Endothelial cell (in vitro differentiated cells): ENCODE results near the gene TMEM178B. TPM values are rescaled to one million over a fixed set of nuclear protein-coding genes. Genes with fewer than 3 reads are reported as not detected.
A peak's percentile ranks its signal among the peaks of the same experiment; 100 is the strongest.

Experiments
- DNase-seq: peaks from one replicate; pipeline ENCODE4 v3.0.0; 2021; ENCODE audit warnings: low spot score
- H3K27ac Mint-ChIP-seq: one replicate; pipeline ENCODE4 v1.8.0; 2021; ENCODE audit warnings: mixed read lengths, inconsistent platforms; ENCODE audit not compliant: unreplicated experiment
- H3K27me3 Mint-ChIP-seq: one replicate; pipeline ENCODE4 v1.8.0; 2021; ENCODE audit warnings: mild to moderate bottlenecking, moderate library complexity, mixed read lengths, inconsistent platforms; ENCODE audit not compliant: unreplicated experiment
- H3K36me3 Mint-ChIP-seq: one replicate; pipeline ENCODE4 v1.8.0; 2021; ENCODE audit warnings: mild to moderate bottlenecking, low read depth, mixed read lengths, inconsistent platforms; ENCODE audit not compliant: unreplicated experiment
- H3K4me1 Mint-ChIP-seq: one replicate; pipeline ENCODE4 v1.8.0; 2021; ENCODE audit warnings: mild to moderate bottlenecking, mixed read lengths, inconsistent platforms; ENCODE audit not compliant: unreplicated experiment
- H3K4me3 Mint-ChIP-seq: one replicate; pipeline ENCODE4 v1.8.0; 2021; ENCODE audit warnings: mild to moderate bottlenecking, mixed read lengths, inconsistent platforms; ENCODE audit not compliant: unreplicated experiment
- H3K9me3 Mint-ChIP-seq: one replicate; pipeline ENCODE4 v1.8.0; 2021; ENCODE audit warnings: mixed read lengths, inconsistent platforms; ENCODE audit not compliant: unreplicated experiment
- total RNA-seq: library from RNA; stranded (reverse); fragmentation: NEBNext Ultra II Directional; extraction: Animal tissue kit (Norgen Biotek cat#: 25700); gene quantifications from one replicate; pipeline ENCODE4 v1.2.1, GENCODE V29; 2021; ENCODE audit not compliant: unreplicated experiment
- TF ChIP-seq, protein P1 (sequence below): fragments of 200-600 bp; sonication (generic); IDR thresholded peaks from one replicate; pipeline ENCODE4 v1.5.0; 2021; ENCODE audit warnings: antibody characterized with exemption; ENCODE audit not compliant: unreplicated experiment

TMEM178B gene
- total RNA-seq, 1 donor from 2014 or later: 0.28 TPM

DNA sequence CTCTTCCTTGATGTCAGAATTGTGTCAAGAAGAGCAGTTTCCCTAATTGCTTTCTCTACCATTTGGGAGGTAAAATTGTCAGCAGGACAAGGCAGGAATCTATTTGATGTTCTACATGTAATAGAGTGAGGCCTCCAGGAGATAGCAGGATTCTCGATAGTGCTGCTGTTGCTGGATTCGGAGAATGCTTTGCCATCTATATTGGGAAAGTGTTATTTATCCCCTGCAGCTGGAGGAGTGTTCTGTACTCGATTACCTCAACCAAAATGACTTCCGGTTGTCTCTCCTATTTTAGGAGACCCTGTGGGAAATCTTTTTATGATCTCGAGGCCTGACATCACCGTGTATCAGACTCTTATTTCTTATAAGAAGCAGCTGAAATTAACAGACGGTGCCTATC is 217.1 kb downstream of the TMEM178B start:
- no peak for DNase-seq
- TF ChIP-seq, protein P1, sequence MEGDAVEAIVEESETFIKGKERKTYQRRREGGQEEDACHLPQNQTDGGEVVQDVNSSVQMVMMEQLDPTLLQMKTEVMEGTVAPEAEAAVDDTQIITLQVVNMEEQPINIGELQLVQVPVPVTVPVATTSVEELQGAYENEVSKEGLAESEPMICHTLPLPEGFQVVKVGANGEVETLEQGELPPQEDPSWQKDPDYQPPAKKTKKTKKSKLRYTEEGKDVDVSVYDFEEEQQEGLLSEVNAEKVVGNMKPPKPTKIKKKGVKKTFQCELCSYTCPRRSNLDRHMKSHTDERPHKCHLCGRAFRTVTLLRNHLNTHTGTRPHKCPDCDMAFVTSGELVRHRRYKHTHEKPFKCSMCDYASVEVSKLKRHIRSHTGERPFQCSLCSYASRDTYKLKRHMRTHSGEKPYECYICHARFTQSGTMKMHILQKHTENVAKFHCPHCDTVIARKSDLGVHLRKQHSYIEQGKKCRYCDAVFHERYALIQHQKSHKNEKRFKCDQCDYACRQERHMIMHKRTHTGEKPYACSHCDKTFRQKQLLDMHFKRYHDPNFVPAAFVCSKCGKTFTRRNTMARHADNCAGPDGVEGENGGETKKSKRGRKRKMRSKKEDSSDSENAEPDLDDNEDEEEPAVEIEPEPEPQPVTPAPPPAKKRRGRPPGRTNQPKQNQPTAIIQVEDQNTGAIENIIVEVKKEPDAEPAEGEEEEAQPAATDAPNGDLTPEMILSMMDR: no peak
- Mint-ChIP-seq H3K9me3 (no peaks in the 10 kb centered on the region), H3K4me3 (no peak overlapping the region), H3K36me3 (no peaks in the 10 kb centered on the region), H3K4me1 (peaks cover 24% of the 10 kb centered on the region), H3K27me3 (peaks cover 7% of the 10 kb centered on the region), H3K27ac (no peak overlapping the region)

DNA sequence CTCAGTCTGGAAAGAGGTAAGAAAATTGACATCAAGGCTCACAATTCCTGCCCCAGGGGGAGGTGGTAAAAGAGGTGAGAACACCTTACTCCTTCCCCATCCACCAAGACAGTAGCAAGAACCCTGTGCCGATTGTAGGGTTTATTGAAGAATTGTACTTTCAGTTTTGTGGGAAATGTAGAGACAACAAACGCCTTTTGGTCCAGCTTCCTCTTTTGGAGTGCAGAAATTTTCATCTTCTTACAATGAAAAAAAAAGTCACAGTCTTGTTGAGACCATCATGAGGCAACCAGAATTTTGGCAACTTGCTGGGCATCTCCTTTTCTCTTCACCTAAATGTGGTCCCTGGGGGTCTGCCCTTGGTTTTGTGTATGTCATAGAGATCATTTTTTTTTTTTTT is 217.7 kb downstream of the TMEM178B start:
- peaks cover 7% of the 10 kb centered on the region for H3K27me3 Mint-ChIP-seq
- TF ChIP-seq, protein P1: no peak
- DNase-seq: no peak
- no peak overlapping the region for H3K4me3 Mint-ChIP-seq
- H3K4me1 Mint-ChIP-seq: peaks cover 24% of the 10 kb centered on the region
- H3K27ac Mint-ChIP-seq: peak overlapping the region; percentile 14
- H3K9me3 Mint-ChIP-seq: no peaks in the 10 kb centered on the region
- no peaks in the 10 kb centered on the region for H3K36me3 Mint-ChIP-seq

DNA sequence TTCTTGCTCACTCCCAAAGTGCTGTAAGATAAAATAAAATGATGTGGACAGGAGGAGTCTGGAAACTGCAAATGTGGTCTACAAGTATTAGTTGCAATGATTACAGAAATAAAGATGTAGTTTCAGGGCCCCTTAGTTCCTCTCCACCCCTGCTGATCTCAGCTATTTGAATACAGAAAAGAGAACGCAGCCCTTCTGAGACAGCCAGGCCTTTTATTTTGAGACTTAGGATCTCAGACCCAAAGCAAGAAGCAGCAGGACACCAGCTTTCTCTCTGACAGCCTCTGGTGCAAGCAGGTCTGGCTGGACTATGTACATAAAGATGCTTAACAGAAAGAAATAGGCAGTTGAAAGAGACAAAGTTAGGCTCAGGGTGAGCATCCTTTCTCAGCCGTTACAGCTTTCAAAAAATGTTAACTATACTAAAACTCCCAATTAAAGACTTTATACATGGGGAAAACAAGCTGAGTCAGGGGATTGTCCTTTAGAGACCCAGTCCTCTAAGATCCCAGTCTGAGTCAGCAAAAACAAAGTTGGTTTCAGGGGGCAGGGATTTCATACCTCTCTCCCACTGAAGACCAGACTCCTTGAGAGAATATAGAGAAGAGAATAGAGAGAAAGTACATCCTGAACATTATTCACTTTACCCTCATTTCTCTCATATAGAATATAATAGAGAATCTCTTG is 220.4 kb downstream of the TMEM178B start:
- peaks cover 2% of the 10 kb centered on the region for H3K27me3 Mint-ChIP-seq
- H3K9me3 Mint-ChIP-seq: no peaks in the 10 kb centered on the region
- no peaks in the 10 kb centered on the region for H3K36me3 Mint-ChIP-seq
- peaks cover 24% of the 10 kb centered on the region for H3K4me1 Mint-ChIP-seq
- no peak overlapping the region for H3K4me3 Mint-ChIP-seq
- H3K27ac Mint-ChIP-seq: no peak overlapping the region
- no peak for DNase-seq
- TF ChIP-seq, protein P1: no peak

DNA sequence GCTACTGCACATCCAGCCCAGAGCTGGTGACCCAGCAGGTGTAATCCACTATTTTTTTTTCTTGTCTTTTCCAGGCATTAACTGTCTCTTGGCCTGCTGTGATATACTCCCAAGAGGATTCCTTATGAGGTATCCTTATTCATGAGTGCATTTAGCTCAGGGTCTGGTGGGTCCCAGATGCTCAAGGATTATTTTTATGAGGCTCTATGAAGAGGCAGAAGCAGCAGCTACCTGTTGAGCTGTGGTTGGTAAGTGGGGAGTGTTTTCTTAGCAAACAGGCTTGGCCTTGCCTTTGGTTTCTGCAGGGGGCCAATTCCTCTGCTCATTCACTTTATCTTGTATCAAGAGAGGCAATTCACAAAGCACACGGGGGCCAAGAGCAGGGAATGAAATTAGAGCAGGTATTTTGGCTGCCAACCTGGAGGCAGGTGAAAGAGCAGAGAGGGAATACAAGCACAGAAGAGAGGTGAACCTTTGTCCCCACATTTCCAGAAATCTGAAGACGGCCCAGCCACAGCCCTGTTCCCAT is 221.6 kb downstream of the TMEM178B start:
- Mint-ChIP-seq H3K27me3 (peaks cover 2% of the 10 kb centered on the region), H3K36me3 (no peaks in the 10 kb centered on the region), H3K9me3 (no peaks in the 10 kb centered on the region), H3K4me1 (peaks cover 22% of the 10 kb centered on the region), H3K27ac (no peak overlapping the region), H3K4me3 (no peak overlapping the region)
- TF ChIP-seq, protein P1: no peak
- DNase-seq: no peak

DNA sequence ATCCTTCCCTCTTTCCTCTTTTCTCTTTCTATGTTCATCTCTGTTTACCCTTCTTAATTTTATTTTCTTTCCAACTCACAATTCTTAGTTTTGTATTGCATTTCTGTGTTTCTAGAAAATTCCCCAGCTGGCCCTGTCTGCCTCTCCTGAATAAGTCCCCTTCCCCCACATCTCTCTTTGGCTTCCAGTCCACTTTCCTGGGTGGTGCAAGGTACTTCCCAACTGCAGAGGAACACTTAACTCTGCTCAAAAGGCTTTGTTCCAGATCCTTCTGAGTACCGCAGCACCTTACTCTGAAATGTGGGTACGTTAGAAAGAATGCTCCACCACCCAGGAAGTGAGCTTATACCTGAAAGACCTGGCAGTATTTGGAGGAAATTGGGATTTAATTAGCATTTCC is 227.0 kb downstream of the TMEM178B start:
- no peaks in the 10 kb centered on the region for H3K9me3 Mint-ChIP-seq
- peaks cover 4% of the 10 kb centered on the region for H3K27me3 Mint-ChIP-seq
- TF ChIP-seq, protein P1: no peak
- H3K27ac Mint-ChIP-seq: no peak overlapping the region
- no peaks in the 10 kb centered on the region for H3K4me1 Mint-ChIP-seq
- no peak for DNase-seq
- no peaks in the 10 kb centered on the region for H3K36me3 Mint-ChIP-seq
- H3K4me3 Mint-ChIP-seq: no peak overlapping the region
